Body of pancreas (tissue), 4 donors: ENCODE measurements around the gene TMC1.

ENCODE experiments used
- CTCF ChIP-seq, 7 experiments: fragments of 450-650 bp in 4 of 7; fragments of 200-600 bp in 3 of 7; sonication (generic) in 3 of 7; IDR thresholded peaks; one replicate each; pipeline ENCODE4 v1.5.1; 2016 to 2019; ENCODE audit warnings: antibody characterized with exemption in 7 of 7
- POLR2A ChIP-seq, 3 donors: fragments of 450-650 bp; IDR thresholded peaks; one replicate each; pipeline ENCODE4 v1.6.1; 2016; ENCODE audit warnings: antibody characterized with exemption in 3 of 3, mild to moderate bottlenecking in 2 of 3

- no peak for TF ChIP-seq CTCF (IDR thresholded peaks at IDR 0.05)
- no peak for TF ChIP-seq POLR2A (IDR thresholded peaks at IDR 0.05)
Observed at GRCh38 chr9:72565535-72565934, 44.1 kb downstream of the TMC1 start.
